B cell (primary cell): ENCODE measurements around the gene JAM2. TPM values are rescaled to one million over a fixed set of nuclear protein-coding genes. Genes with fewer than 3 reads are reported as not detected.

Source experiments
- ATAC-seq: fragments of 200-7000 bp; cut with Tn5 transposase; one replicate; pipeline ENCODE4 v1.10.0; 2021; ENCODE audit warnings: low read depth, mild to moderate bottlenecking, moderate number of reproducible peaks, moderate library complexity
- CTCF ChIA-PET: fragments of 350-600 bp; sonication (Branson Sonifier 250); formaldehyde crosslinking; loops from one replicate; lab custom pipeline; 2021; ENCODE audit warnings: antibody characterized with exemption, inconsistent platforms; lab: Charles Lee
- POLR2A ChIA-PET: fragments of 350-600 bp; sonication (Branson Sonifier 250); formaldehyde crosslinking; loops from one replicate; lab custom pipeline; 2021; ENCODE audit warnings: antibody characterized with exemption; lab: Charles Lee
- DNase-seq: peaks from one replicate; pipeline ENCODE4 v3.0.0; 2013
- H2AFZ ChIP-seq: 2 replicates; pipeline ENCODE4 v1.6.1; 2012; ENCODE audit warnings: mild to moderate bottlenecking, low read depth, low read length; ENCODE audit not compliant: insufficient read depth, poor library complexity, severe bottlenecking
- H3K27ac ChIP-seq, 2 donors: 1 replicate in 1 of 2; 2 replicates in 1 of 2; pipeline ENCODE4 v1.5.1; 2012 to 2013; ENCODE audit warnings: low read length in 2 of 2, mild to moderate bottlenecking in 2 of 2, moderate library complexity in 1 of 2
- H3K27me3 ChIP-seq, 4 experiments: fragments of 200-600 bp in 1 of 4; sonication (generic) in 1 of 4; replicated peaks in 1 of 4; 1 replicate in 2 of 4; 2 replicates in 2 of 4; pipeline versions ENCODE4 v1.6.1 to v1.7.0; 2013 to 2016; ENCODE audit warnings: low read length in 3 of 4, mild to moderate bottlenecking in 2 of 4, mixed read lengths in 1 of 4, moderate library complexity in 1 of 4; ENCODE audit not compliant: insufficient read depth in 4 of 4, control insufficient read depth in 3 of 4; ENCODE audit errors: control extremely low read depth in 1 of 4
- H3K36me3 ChIP-seq, 2 experiments: replicated peaks in 1 of 2; 1 replicate in 1 of 2; 2 replicates in 1 of 2; pipeline versions ENCODE4 v1.6.1 to v1.7.1; 2013; ENCODE audit warnings: low read length in 1 of 2; ENCODE audit not compliant: insufficient read depth in 2 of 2, control insufficient read depth in 1 of 2; ENCODE audit errors: control extremely low read depth in 1 of 2, extremely low read depth in 1 of 2
- H3K4me1 ChIP-seq, 2 donors: fragments of 200-600 bp in 1 of 2; sonication (generic) in 1 of 2; 1 replicate in 1 of 2; 2 replicates in 1 of 2; pipeline versions ENCODE4 v1.5.1 to v1.6.1; 2013 to 2017; ENCODE audit warnings: low read length in 2 of 2; ENCODE audit not compliant: control insufficient read depth in 2 of 2, insufficient read depth in 2 of 2
- H3K4me2 ChIP-seq: replicated peaks from 2 replicates; pipeline ENCODE3; 2012; ENCODE audit warnings: mild to moderate bottlenecking, low read depth, low read length; ENCODE audit not compliant: poor library complexity, severe bottlenecking
- H3K4me3 ChIP-seq, 5 experiments: fragments of 200-600 bp in 1 of 5; sonication (generic) in 1 of 5; 1 replicate in 3 of 5; 2 replicates in 2 of 5; pipeline versions ENCODE4 v1.5.1 to v1.7.0; 2011 to 2016; ENCODE audit warnings: low read length in 4 of 5, mild to moderate bottlenecking in 4 of 5, low read depth in 2 of 5, control low read depth in 1 of 5, moderate library complexity in 1 of 5; ENCODE audit not compliant: insufficient read depth in 1 of 5; ENCODE audit errors: control extremely low read depth in 1 of 5, extremely low read depth in 1 of 5
- H3K79me2 ChIP-seq: fragments of 200-600 bp; sonication (generic); one replicate; pipeline ENCODE4 v1.6.0; 2016; ENCODE audit warnings: low read length; ENCODE audit not compliant: control insufficient read depth, insufficient read depth
- H3K9ac ChIP-seq: fragments of 200-600 bp; sonication (generic); 2 replicates; pipeline ENCODE4 v1.6.1; 2017; ENCODE audit warnings: mild to moderate bottlenecking, low read length, moderate library complexity
- H3K9me3 ChIP-seq, 3 donors: one replicate each; pipeline versions ENCODE4 v1.6.1 to v1.7.1; 2013; ENCODE audit warnings: low read length in 2 of 3; ENCODE audit not compliant: control insufficient read depth in 2 of 3, insufficient read depth in 1 of 3; ENCODE audit errors: control extremely low read depth in 1 of 3
- H4K20me1 ChIP-seq: 2 replicates; pipeline ENCODE4 v1.6.0; 2012; ENCODE audit warnings: mild to moderate bottlenecking, low read length; ENCODE audit not compliant: insufficient read depth, control insufficient read depth, poor library complexity, severe bottlenecking
- H3K27ac Mint-ChIP-seq: one replicate; pipeline ENCODE4 v1.8.0; 2021; ENCODE audit warnings: mixed read lengths
- H3K27me3 Mint-ChIP-seq: one replicate; pipeline ENCODE4 v1.8.0; 2021; ENCODE audit warnings: mixed read lengths
- H3K4me1 Mint-ChIP-seq: one replicate; pipeline ENCODE4 v1.8.0; 2021; ENCODE audit warnings: mixed read lengths
- H3K4me3 Mint-ChIP-seq: one replicate; pipeline ENCODE4 v1.8.0; 2021; ENCODE audit warnings: mixed read lengths
- H3K9me3 Mint-ChIP-seq: one replicate; pipeline ENCODE4 v1.8.0; 2022; ENCODE audit warnings: mixed read lengths; ENCODE audit not compliant: insufficient read depth
- CTCF ChIP-seq: fragments of 200-600 bp; IDR thresholded peaks from one replicate; pipeline ENCODE4 v1.8.0; 2022; ENCODE audit warnings: antibody characterized with exemption, mild to moderate bottlenecking
- EZH2 ChIP-seq: IDR thresholded peaks from 2 replicates; pipeline ENCODE4 v1.6.1; 2012; ENCODE audit warnings: borderline replicate concordance, low read depth, mild to moderate bottlenecking, moderate library complexity, low read length; ENCODE audit not compliant: insufficient read depth, poor library complexity, severe bottlenecking
- WGBS: methylation state at CpG from one replicate; pipeline ENCODE4 v1.1.5; 2013; ENCODE audit warnings: missing lambda C conversion rate; ENCODE audit not compliant: insufficient coverage; 5-methylcytosine and 5-hydroxymethylcytosine counted together
- intact Hi-C: fragments of 100-400 bp; cut with micrococcal nuclease; formaldehyde crosslinking; loops from one replicate; pipeline ENCODE4 v1.10.0; 2022
- polyA plus RNA-seq: library from polyadenylated mRNA; depleted of rRNA; stranded (reverse); fragments of >200 nt; gene quantifications from 2 replicates; pipeline ENCODE4 v1.2.3, GENCODE V29; 2012
- total RNA-seq, 2 donors: library from RNA; stranded (reverse); fragments of 120-200 nt in 1 of 2; gene quantifications; 1 replicate in 1 of 2; 2 replicates in 1 of 2; pipeline versions ENCODE4 v1.2.3 to v1.2.4, GENCODE V29; 2013 to 2022

Gene JAM2
- total and polyA plus RNA-seq, 2 donors (not counting 1 experiment from before 2014, with no cell fraction given) = 0.94 to 1.5 TPM

DNA sequence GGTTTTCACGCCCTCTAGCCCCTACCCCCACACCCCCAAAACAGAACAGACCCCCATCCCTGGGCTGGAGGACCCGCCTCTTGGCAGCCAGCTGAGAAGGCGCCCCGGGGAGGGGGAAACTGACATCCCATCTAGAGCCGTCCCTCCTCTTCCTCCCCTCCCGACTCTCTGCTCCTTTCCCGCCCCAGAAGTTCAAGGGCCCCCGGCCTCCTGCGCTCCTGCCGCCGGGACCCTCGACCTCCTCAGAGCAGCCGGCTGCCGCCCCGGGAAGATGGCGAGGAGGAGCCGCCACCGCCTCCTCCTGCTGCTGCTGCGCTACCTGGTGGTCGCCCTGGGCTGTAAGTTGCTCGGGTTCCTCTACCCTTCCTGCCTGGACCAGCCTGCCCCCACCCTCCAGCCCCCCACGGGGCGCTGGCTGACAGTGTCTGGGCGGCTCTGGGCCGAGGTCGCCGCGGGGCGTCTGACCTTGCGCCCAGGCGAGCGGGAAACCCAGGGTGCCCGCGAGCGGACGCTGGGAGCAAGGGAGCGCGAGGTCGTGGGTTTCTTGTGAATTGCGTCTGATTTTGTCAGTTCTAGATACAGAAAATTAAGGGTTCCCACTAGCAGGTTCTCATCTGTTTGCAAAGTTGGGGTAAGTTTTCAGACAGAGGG lies 618 bp downstream of the JAM2 start:
- peak; percentile 79 for DNase-seq
- H3K4me1 ChIP-seq = peaks cover 13 to 14% of the 10 kb centered on the region in 2 donors
- H3K36me3 ChIP-seq = no peaks in the 10 kb centered on the region
- no peaks in the 10 kb centered on the region for H3K79me2 ChIP-seq
- H3K27me3 ChIP-seq = no peaks in the 10 kb centered on the region
- CTCF ChIA-PET = interaction anchor here (0.9 to 4.1 kb wide), 4 partner anchors 8 to 219 kb away, joined by 3 to 30 read pairs (median 6); partner anchors contain the start of gene MRPL39
- H2AFZ ChIP-seq = peak overlapping the region; percentile 87
- Mint-ChIP-seq H3K4me1 (peaks cover 19% of the 10 kb centered on the region), H3K27ac (peak overlapping the region; percentile 81), H3K4me3 (peak overlapping the region; percentile 84), H3K9me3 (no peaks in the 10 kb centered on the region), H3K27me3 (peaks cover 7% of the 10 kb centered on the region)
- peak overlapping the region; percentile 32 to 85 (median 69) for H3K4me3 ChIP-seq
- no peaks in the 10 kb centered on the region for H4K20me1 ChIP-seq
- under 1% methylated on average over 25 of the region's 40 CpGs for WGBS
- no peak for TF ChIP-seq EZH2
- peak; percentile 53 for TF ChIP-seq CTCF
- peak; percentile 88 for ATAC-seq
- peak overlapping the region; percentile 77 for H3K4me2 ChIP-seq
- peak overlapping the region; percentile 58 to 68 for H3K27ac ChIP-seq
- peak overlapping the region; percentile 82 for H3K9ac ChIP-seq
- POLR2A ChIA-PET = no interaction called here
- intact Hi-C loops = loop anchor here (1.0 to 2.0 kb wide), 2 partner anchors 31 to 219 kb away; no protein-coding TSS in a partner anchor
- H3K9me3 ChIP-seq = no peaks in the 10 kb centered on the region
